Liver (tissue), 3 donors: Measurements from ENCODE around the gene PRKD1.

ENCODE experiments used
- ATF3 ChIP-seq: IDR thresholded peaks from 2 replicates; pipeline ENCODE4 v1.6.1; 2016; ENCODE audit warnings: antibody characterized with exemption
- CTCF ChIP-seq: fragments of 150-350 bp; IDR thresholded peaks from 2 replicates; pipeline ENCODE4 v1.5.1; 2017; ENCODE audit warnings: improper control_type of control experiment, low read depth, low read length; ENCODE audit not compliant: missing input control
- EGR1 ChIP-seq, 2 donors: IDR thresholded peaks; 2 replicates each; pipeline ENCODE4 v1.6.1; 2016 to 2018; ENCODE audit warnings: antibody characterized with exemption in 2 of 2, low read depth in 2 of 2
- FOXA1 ChIP-seq: IDR thresholded peaks from 2 replicates; pipeline ENCODE4 v1.6.1; 2016; ENCODE audit warnings: antibody characterized with exemption
- GABPA ChIP-seq, 2 donors: IDR thresholded peaks in 1 of 2; conservative IDR thresholded peaks in 1 of 2; 2 replicates each; pipeline ENCODE4 v1.6.1; 2016; ENCODE audit warnings: antibody characterized with exemption in 2 of 2, mild to moderate bottlenecking in 1 of 2, moderate library complexity in 1 of 2
- HNF4A ChIP-seq, 2 donors: conservative IDR thresholded peaks; 2 replicates each; pipeline ENCODE4 v1.6.1; 2016; ENCODE audit warnings: antibody characterized with exemption in 2 of 2, mild to moderate bottlenecking in 2 of 2
- JUND ChIP-seq, 2 donors: IDR thresholded peaks; 2 replicates each; pipeline ENCODE4 v1.6.1; 2016; ENCODE audit warnings: antibody characterized with exemption in 2 of 2
- RAD21 ChIP-seq, 2 donors: IDR thresholded peaks; 2 replicates each; pipeline ENCODE4 v1.6.1; 2016; ENCODE audit warnings: antibody characterized with exemption in 2 of 2, mild to moderate bottlenecking in 2 of 2
- REST ChIP-seq: IDR thresholded peaks from 2 replicates; pipeline ENCODE4 v1.6.1; 2016; ENCODE audit warnings: antibody characterized with exemption, mild to moderate bottlenecking
- RXRA ChIP-seq, 2 donors: IDR thresholded peaks; 2 replicates each; pipeline ENCODE4 v1.6.1; 2017 to 2018; ENCODE audit warnings: antibody characterized with exemption in 2 of 2, mild to moderate bottlenecking in 1 of 2
- SP1 ChIP-seq: IDR thresholded peaks from 2 replicates; pipeline ENCODE4 v1.6.1; 2018; ENCODE audit warnings: antibody characterized with exemption, mild to moderate bottlenecking
- TAF1 ChIP-seq: conservative IDR thresholded peaks from 2 replicates; pipeline ENCODE4 v1.6.1; 2016; ENCODE audit warnings: antibody characterized with exemption, mild to moderate bottlenecking
- YY1 ChIP-seq: IDR thresholded peaks from 2 replicates; pipeline ENCODE4 v1.6.1; 2016; ENCODE audit warnings: antibody characterized with exemption, mild to moderate bottlenecking
- TF ChIP-seq, protein P1 (sequence below): IDR thresholded peaks from 2 replicates; pipeline ENCODE4 v1.6.1; 2016; ENCODE audit warnings: antibody characterized with exemption
- donor health status: healthy.
- donor health status: healthy.

- TF ChIP-seq CTCF (no peak), TAF1 (no peak), SP1 (no peak), ATF3 (no peak), GABPA (IDR thresholded peaks at IDR 0.05 in 1 of 2, conservative IDR thresholded peaks at IDR 0.05 in 1 of 2) (no peak), FOXA1 (no peak), REST (no peak), RAD21 (IDR thresholded peaks at IDR 0.05) (no peak), HNF4A (conservative IDR thresholded peaks at IDR 0.05) (no peak), YY1 (no peak), RXRA (IDR thresholded peaks at IDR 0.05) (no peak), JUND (IDR thresholded peaks at IDR 0.05) (no peak), EGR1 (IDR thresholded peaks at IDR 0.05; ENCODE audit: low read depth in 2 of 2) (no peak)
- TF ChIP-seq, protein P1, sequence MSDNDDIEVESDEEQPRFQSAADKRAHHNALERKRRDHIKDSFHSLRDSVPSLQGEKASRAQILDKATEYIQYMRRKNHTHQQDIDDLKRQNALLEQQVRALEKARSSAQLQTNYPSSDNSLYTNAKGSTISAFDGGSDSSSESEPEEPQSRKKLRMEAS: no peak
These were observed 173.5 kb downstream of the PRKD1 start for GRCh38 chr14:29754134-29754533.
